Heart right ventricle (tissue), 16 donors: ENCODE results near the gene LRMDA. TPM values are rescaled to one million over a fixed set of nuclear protein-coding genes. Genes with fewer than 3 reads are reported as not detected.
A peak's percentile ranks its signal among the peaks of the same experiment; 100 is the strongest.
"Not testable (repeated sequence)": the region's sequence is repeated elsewhere in the genome, so short reads cannot be mapped to it uniquely, and the experiment has no call there.

Source experiments
- ATAC-seq, 8 donors: fragments of 200-7000 bp; cut with Tn5 transposase; one replicate each; pipeline ENCODE4 v1.9.1; 2020; ENCODE audit warnings: mild to moderate bottlenecking in 8 of 8, moderate library complexity in 8 of 8, moderate number of reproducible peaks in 1 of 8
- DNase-seq, 2 donors: peaks; one replicate each; pipeline ENCODE4 v3.0.0-alpha.2; 2020
- H3K27ac ChIP-seq, 10 donors: fragments of 200-600 bp; sonication (generic) in 2 of 10; one replicate each; pipeline versions ENCODE4 v1.5.0 to v1.8.0; 2020 to 2022; ENCODE audit warnings: mild to moderate bottlenecking in 3 of 10
- H3K27me3 ChIP-seq, 7 donors: fragments of 200-600 bp; one replicate each; pipeline ENCODE4 v1.8.0; 2021 to 2022; ENCODE audit warnings: mild to moderate bottlenecking in 2 of 7
- H3K36me3 ChIP-seq, 9 donors: fragments of 200-600 bp; sonication (generic) in 1 of 9; one replicate each; pipeline versions ENCODE4 v1.5.0 to v1.8.0; 2020 to 2022; ENCODE audit warnings: mild to moderate bottlenecking in 2 of 9
- H3K4me1 ChIP-seq, 9 donors: fragments of 200-600 bp; sonication (generic) in 1 of 9; one replicate each; pipeline versions ENCODE4 v1.5.0 to v1.8.0; 2020 to 2022; ENCODE audit warnings: mild to moderate bottlenecking in 4 of 9
- H3K4me3 ChIP-seq, 10 donors: fragments of 200-600 bp; sonication (generic) in 2 of 10; one replicate each; pipeline versions ENCODE4 v1.5.0 to v1.8.0; 2020 to 2022; ENCODE audit warnings: mild to moderate bottlenecking in 7 of 10, moderate library complexity in 2 of 10
- H3K9me3 ChIP-seq, 11 donors: fragments of 200-600 bp in 10 of 11; sonication (generic) in 2 of 11; one replicate each; pipeline versions ENCODE4 v1.5.0 to v1.8.0; 2013 to 2022; ENCODE audit warnings: mild to moderate bottlenecking in 2 of 11, control low read depth in 1 of 11, moderate library complexity in 1 of 11
- CTCF ChIP-seq, 9 donors: fragments of 200-600 bp; sonication (generic) in 2 of 9; IDR thresholded peaks; one replicate each; pipeline versions ENCODE4 v1.5.0 to v1.8.0; 2021 to 2022; ENCODE audit warnings: antibody characterized with exemption in 9 of 9, mild to moderate bottlenecking in 5 of 9, moderate library complexity in 1 of 9
- WGBS, 2 donors: extraction: QIAGEN DNeasy Blood & Tissue Kit; methylation state at CpG; one replicate each; pipeline ENCODE4 v1.1.7; 2013; ENCODE audit warnings: inconsistent platforms in 1 of 2; 5-methylcytosine and 5-hydroxymethylcytosine counted together
- intact Hi-C, 10 donors: fragments of 100-400 bp; cut with DNase I; formaldehyde crosslinking; loops; one replicate each; pipeline versions ENCODE4 v1.11.1 to v1.14.2; 2022
- polyA plus RNA-seq, 2 donors: library from polyadenylated mRNA; stranded (reverse); fragments of 200-250 nt; gene quantifications; one replicate each; pipeline ENCODE4 v1.2.3, GENCODE V29; 2013
- total RNA-seq, 10 donors: library from RNA; stranded (reverse); fragmentation: NEBNext Ultra II Directional in 3 of 10; extraction: Animal tissue kit (Norgen Biotek cat#: 25700) in 3 of 10; gene quantifications; one replicate each; pipeline versions ENCODE4 v1.2.1 to v1.2.4, GENCODE V29; 2021 to 2023
- donor health status: Arrhythmogenic right ventricular cardiomyopathy.
- donor health status: ischemic (EF 13 %, LVEDD 7.1; RV severe dilation, severe dysfunction).
- donor health status: healthy with polysubstance abuse.
- donor health status: DM: no; HTN: yes; CAD: no.
- donor health status: DM: no; HTN: no; CAD: no.
- donor health status: ischemic (EF 25% LVEDD 6.9; RV normal size, moderate dysfunction).
- donor health status: ischemic (EF 25% LVEDD 5.7; RV mildly dilated, moderate dysfunction).
- donor health status: healthy.
- donor health status: DM: yes; HTN: yes; CAD: no.
- donor health status: Ischemic cardiomyopathy.
- donor health status: ischemic (EF 35%, LVEDD 5.7; RV mildly dilated, moderate dysfunction).
- donor health status: nonischemic (EF 11% LVEDD 7.7; RV severe dilation, severe dysfunction).
- donor health status: DM: yes; HTN: yes; CAD: no.
- donor health status: PGD.
- donor health status: ischemic (EF 29% LVEDD 5.4; RV normal size, mild dysfunction).
- donor health status: nonischemic (EF 23%, LVEDD 6.1; RV moderate dilation, normal function).

LRMDA gene
- total and polyA plus RNA-seq, 12 donors: 4.0 to 59.8 (median 12.7) TPM

GRCh38 chr10:76522547-76522946 lies 1091.1 kb downstream of the LRMDA start:
- Histone ChIP-seq H3K27ac (no peak overlapping the region), H3K4me3 (no peak overlapping the region), H3K36me3 (no peaks in the 10 kb centered on the region), H3K9me3 (no peaks in the 10 kb centered on the region), H3K4me1 (no peaks in the 10 kb centered on the region), H3K27me3 (no peaks in the 10 kb centered on the region)
- no peak for ATAC-seq
- no peak for DNase-seq
- TF ChIP-seq CTCF (IDR thresholded peaks at IDR 0.05): no peak
- intact Hi-C loops: no loop called here
- 90 to 98% methylated on average over 7 of the region's 7 CpGs for whole genome bisulfite sequencing, 2 donors

- Histone ChIP-seq H3K36me3 (no peaks in the 10 kb centered on the region), H3K9me3 (no peaks in the 10 kb centered on the region), H3K27me3 (no peaks in the 10 kb centered on the region), H3K4me1 (no peaks in the 10 kb centered on the region), H3K4me3 (no peak overlapping the region), H3K27ac (no peak overlapping the region)
- intact Hi-C loops: no loop called here
- DNase-seq: peak in 1 of 2 donors; percentile 15
- TF ChIP-seq CTCF (IDR thresholded peaks at IDR 0.05): no peak
- ATAC-seq: peak in 4 of 8 donors; percentile 14 to 52 (median 24)
- 78 to 82% methylated on average over 5 of the region's 5 CpGs for WGBS, 2 donors
Measured at GRCh38 chr10:76523246-76523645, 1091.8 kb downstream of the LRMDA start.

DNA sequence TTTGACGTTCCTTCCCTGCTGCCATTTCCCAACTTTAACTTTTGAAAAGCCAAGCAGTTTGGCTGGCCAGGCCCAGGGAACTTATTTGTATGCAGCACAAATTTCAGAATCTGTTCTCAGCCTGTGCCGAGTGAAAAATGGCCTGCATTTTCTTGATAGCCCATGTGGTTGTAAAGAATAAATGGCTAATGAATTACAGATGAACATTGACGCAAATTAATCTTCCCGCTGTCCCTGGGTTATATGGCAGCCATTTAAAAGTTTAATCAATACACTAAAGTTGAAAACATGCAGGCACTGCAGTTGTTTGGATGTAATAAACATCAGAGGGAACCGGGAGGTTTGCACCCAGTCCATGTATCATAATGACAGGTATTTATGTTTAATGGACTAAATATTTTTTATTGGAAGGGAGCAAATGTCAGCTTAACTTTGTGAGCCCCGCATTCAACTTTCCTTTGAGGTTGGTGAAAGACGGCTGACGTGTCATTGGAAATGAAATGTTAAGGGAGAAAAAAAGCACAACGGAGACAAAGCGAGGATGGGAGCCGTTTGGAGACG lies 1092.4 kb downstream of the LRMDA start:
- Histone ChIP-seq H3K36me3 (no peaks in the 10 kb centered on the region), H3K4me3 (no peak overlapping the region), H3K27ac (no peak overlapping the region), H3K9me3 (no peaks in the 10 kb centered on the region), H3K4me1 (no peaks in the 10 kb centered on the region), H3K27me3 (no peaks in the 10 kb centered on the region)
- ATAC-seq: no peak
- TF ChIP-seq CTCF (IDR thresholded peaks at IDR 0.05): no peak
- no peak for DNase-seq
- WGBS, 2 donors: 89% methylated on average over 12 of the region's 12 CpGs
- intact Hi-C loops: no loop called here

DNA sequence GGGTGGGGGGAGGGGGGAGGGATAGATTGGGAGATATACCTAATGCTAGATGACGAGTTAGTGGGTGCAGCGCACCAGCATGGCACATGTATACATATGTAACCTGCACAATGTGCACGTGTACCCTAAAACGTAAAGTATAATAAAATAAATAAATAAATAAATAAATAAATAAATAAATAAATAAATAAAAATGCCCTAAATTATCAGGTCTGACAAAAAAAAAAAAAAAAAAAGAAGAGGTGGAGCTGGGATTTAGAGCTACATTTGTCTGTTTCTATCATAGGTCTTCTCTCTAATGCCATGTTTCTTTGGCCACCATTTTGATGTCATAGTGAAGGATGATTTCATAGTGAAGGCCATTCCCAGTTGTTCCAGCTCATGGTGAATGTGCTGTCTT lies 1095.4 kb downstream of the LRMDA start:
- H3K27me3 ChIP-seq, intact Hi-C loops, ATAC-seq, DNase-seq, H3K4me3 ChIP-seq, H3K9me3 ChIP-seq, H3K36me3 ChIP-seq, H3K4me1 ChIP-seq, H3K27ac ChIP-seq: not testable (repeated sequence)
- 98 to 99% methylated on average over 4 of the region's 4 CpGs for WGBS, 2 donors

GRCh38 chr10:76540331-76540730 lies 1108.9 kb downstream of the LRMDA start:
- intact Hi-C loops: loop anchor here in 8 of 10 donors (10.0 kb wide), 8 partner anchors 216 to 1146 kb away; partner anchors contain the start of gene ZNF503 (in 1 of the 8)
- H3K27me3 ChIP-seq: no peaks in the 10 kb centered on the region
- no peak for TF ChIP-seq CTCF (IDR thresholded peaks at IDR 0.05)
- no peak overlapping the region for H3K4me3 ChIP-seq
- H3K36me3 ChIP-seq: no peaks in the 10 kb centered on the region
- no peak for ATAC-seq
- H3K4me1 ChIP-seq: peaks cover 0 to 6% (median 0%) of the 10 kb centered on the region in 9 donors
- no peaks in the 10 kb centered on the region for H3K9me3 ChIP-seq
- WGBS, 2 donors: 82 to 83% methylated on average over 5 of the region's 5 CpGs
- DNase-seq: no peak
- no peak overlapping the region for H3K27ac ChIP-seq
